ENCODE measurements around the gene TENM3.

Gene TENM3

DNA sequence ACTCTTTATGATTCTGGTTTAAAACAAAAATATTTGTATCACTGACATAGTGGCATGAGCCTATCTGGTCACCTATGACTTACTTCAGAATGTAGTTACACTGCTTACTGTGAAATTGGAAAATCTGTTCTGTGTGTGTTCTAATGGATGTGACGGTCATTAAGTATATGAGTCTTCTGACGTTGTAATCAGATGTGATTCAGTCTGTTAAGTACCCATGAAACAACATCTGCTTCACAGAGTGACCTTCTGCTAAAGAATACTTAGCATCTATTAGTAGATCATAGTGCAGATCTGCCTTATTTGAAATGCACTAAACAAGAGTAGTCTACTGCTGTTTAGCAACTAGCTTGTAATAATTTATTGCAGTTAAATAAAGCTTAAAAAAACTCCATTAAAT is 356.9 kb downstream of the TENM3 start:
- in situ Hi-C loops (cut with MboI; ENCODE audit: low sequenced_read_pairs), result no loop called here

DNA sequence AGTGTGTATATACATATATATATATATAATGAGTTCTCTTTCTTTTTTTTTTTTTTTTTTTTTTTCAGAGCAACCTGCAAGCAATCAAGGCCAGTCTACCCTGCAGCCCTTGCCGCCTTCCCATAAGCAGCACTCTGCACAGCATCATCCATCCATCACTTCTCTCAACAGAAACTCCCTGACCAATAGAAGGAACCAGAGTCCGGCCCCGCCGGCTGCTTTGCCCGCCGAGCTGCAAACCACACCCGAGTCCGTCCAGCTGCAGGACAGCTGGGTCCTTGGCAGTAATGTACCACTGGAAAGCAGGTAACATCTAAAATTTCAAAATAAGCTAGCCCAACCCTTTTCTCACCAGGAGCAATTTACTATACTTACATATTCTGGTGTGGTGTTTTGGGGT is 357.7 kb downstream of the TENM3 start:
- in situ Hi-C loops (cut with MboI; ENCODE audit: low sequenced_read_pairs), result no loop called here

- in situ Hi-C loops (cut with MboI; ENCODE audit: low sequenced_read_pairs), result no loop called here
Observed at GRCh38 chr4:182604161-182604622, 361.0 kb downstream of the TENM3 start.

DNA sequence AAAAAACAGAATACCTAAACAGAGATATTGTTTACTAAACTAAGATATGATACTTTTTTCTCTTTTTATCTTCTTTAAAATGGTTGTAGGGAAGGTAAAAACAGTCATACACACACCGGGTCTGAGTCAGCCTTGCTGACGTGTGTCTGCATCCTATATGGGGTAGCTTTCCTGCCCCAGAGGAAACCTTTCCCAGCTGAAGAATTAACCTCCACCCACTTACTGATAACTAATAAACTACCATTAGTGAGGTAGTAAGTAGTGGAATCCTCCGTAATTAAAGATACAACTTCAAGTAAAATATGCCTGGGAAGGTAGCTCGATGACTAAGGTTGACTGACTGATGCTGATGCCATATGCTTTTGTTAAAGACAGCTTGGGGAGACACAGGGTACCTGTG is 361.8 kb downstream of the TENM3 start:
- in situ Hi-C loops (cut with MboI; ENCODE audit: low sequenced_read_pairs), result no loop called here

- in situ Hi-C loops (cut with MboI; ENCODE audit: low sequenced_read_pairs), result no loop called here
Observed at GRCh38 chr4:182608525-182608924, 365.3 kb downstream of the TENM3 start.

DNA sequence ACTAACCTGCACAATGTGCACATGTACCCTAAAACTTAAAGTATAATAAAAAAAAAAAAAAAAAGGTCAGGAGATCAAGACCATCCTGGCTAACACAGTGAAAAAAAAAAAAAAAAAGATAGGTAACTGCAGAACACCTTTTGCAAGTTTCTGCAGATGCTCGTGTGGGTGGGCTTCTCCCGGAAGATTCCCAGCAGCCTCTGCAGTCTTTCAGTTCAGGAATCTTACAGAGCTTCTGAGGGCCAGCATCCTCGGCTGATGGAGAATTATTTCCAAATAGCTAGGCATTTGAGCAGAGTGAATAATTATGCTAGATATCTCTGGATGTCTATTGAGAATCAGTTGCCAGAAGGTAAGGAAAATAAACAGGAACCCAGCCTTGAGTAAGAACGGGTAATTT is 373.3 kb downstream of the TENM3 start:
- in situ Hi-C loops (cut with MboI; ENCODE audit: low sequenced_read_pairs), result no loop called here

- in situ Hi-C loops (cut with MboI; ENCODE audit: low sequenced_read_pairs), result no loop called here
Observed at GRCh38 chr4:182619660-182620059, 376.5 kb downstream of the TENM3 start.

DNA sequence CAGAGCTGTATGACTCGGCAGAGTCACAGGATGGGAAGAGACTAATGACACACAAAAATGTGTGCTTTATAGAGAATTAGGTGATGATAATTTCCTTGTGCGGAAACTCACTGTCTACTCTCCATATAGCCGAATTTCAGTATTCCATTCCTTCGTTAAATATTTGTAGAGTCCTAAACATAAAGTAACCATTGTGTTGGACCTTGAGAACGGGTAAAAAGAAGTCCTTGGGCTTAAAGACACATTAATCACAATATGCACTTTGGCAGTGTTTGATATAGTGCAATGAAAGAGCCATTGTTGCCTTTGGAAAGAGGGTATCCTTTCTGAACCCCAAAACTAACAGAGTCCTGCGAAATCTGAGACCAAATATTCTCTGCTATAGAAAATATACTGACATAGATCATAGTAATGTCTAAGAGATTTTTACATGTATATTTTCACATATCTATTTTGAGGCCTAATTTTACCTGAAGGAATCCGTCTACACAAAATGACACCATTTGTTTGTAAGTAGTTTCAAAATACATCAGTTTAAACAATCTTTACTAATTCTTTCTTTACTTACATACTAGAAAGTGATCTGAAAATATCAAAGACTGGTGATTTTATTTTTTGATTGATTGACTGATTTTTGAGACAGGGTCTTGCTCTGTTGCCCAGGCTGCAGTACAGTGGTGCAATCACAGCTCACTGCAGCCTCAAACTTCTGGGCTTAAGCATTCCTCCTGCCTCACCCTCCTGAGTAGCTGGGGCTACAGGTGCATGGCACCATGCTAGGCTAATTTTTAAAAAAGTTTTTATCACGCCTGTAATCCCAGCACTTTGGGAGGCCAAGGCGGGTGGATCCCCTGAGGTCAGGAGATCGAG is 377.1 kb downstream of the TENM3 start:
- in situ Hi-C loops (cut with MboI; ENCODE audit: low sequenced_read_pairs), result no loop called here

GRCh38 chr4:182624281-182624680 is 381.1 kb downstream of the TENM3 start:
- in situ Hi-C loops (cut with MboI; ENCODE audit: low sequenced_read_pairs), result no loop called here

DNA sequence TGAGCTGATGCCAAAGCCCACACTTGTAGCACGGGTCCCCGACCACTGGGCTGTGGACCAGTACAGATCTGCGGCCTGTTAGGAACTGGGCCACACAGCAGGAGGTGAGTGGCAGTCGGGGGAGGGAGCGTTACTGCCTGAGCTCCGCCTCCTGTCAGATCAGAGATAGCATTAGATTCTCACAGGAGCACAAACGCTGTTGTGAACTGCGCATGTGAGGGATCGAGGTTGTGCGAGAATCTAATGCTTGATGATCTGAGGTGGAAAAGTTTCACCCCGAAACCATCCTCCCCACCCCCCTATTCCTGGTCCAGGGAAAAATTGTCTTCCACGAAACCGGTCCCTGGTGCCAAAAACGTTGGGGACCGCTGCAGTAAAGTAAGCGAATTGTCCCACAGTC is 382.0 kb downstream of the TENM3 start:
- in situ Hi-C loops (cut with MboI; ENCODE audit: low sequenced_read_pairs), result no loop called here

GRCh38 chr4:182627996-182628395 is 384.8 kb downstream of the TENM3 start:
- in situ Hi-C loops (cut with MboI; ENCODE audit: low sequenced_read_pairs), result no loop called here

DNA sequence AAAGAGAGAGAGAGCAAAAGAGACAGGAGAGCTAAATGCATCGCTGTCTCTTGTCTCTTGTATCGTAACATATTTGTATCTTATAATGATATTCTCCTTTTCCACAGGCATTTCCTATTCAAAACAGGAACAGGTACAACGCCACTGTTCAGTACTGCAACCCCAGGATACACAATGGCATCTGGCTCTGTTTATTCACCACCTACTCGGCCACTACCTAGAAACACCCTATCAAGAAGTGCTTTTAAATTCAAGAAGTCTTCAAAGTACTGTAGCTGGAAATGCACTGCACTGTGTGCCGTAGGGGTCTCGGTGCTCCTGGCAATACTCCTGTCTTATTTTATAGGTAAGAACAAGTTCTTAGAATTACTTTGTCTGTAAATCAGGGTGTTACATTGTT is 385.3 kb downstream of the TENM3 start:
- in situ Hi-C loops (cut with MboI; ENCODE audit: low sequenced_read_pairs), result no loop called here

- in situ Hi-C loops (cut with MboI; ENCODE audit: low sequenced_read_pairs), result no loop called here
Observed at GRCh38 chr4:182629096-182629495, 385.9 kb downstream of the TENM3 start.

GRCh38 chr4:182640491-182640890 is 397.3 kb downstream of the TENM3 start:
- in situ Hi-C loops (cut with MboI; ENCODE audit: low sequenced_read_pairs), result no loop called here

- in situ Hi-C loops (cut with MboI; ENCODE audit: low sequenced_read_pairs), result no loop called here
Observed at GRCh38 chr4:182640932-182641331, 397.7 kb downstream of the TENM3 start.

GRCh38 chr4:182642831-182643230 is 399.6 kb downstream of the TENM3 start:
- in situ Hi-C loops (cut with MboI; ENCODE audit: low sequenced_read_pairs), result no loop called here

GRCh38 chr4:182643801-182644682 is 400.8 kb downstream of the TENM3 start:
- in situ Hi-C loops (cut with MboI; ENCODE audit: low sequenced_read_pairs), result no loop called here

DNA sequence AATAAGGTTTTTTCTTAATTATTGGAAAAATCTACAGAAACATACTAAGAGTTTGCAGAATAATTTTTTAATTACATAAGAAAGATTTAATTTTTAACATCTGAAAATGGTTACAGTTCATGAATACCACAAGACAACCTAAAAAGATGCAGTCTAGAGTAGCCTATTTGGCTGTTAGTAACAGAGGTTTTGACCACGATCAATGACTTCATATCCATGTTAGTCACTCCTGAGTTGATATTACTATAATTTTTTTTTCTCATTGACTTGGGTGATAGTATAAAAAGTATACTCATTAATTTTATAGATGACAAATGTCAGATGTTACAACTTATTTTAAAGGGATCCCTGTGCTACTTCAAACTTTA is 401.5 kb downstream of the TENM3 start:
- in situ Hi-C loops (cut with MboI; ENCODE audit: low sequenced_read_pairs), result no loop called here

DNA sequence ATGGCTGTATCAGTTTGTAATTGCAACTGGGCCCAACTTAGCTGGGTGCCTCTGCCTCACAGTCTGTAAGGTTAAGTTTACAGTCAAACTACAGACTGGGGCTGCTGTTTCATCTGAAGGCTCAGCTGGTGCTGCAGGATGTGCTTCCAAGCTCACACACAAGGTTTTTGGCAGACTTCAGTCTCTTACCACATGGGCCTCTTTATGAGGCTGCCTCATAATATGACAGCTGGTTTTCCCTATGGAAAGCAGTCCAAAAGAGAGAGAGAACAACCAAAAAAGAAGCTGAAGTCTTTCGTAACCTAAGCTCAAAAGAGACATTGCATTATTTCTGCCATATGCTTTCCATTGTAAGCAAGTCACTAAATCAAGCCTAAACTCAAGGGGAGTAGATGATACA is 402.3 kb downstream of the TENM3 start:
- in situ Hi-C loops (cut with MboI; ENCODE audit: low sequenced_read_pairs), result no loop called here

GRCh38 chr4:182647646-182648300 is 404.6 kb downstream of the TENM3 start:
- in situ Hi-C loops (cut with MboI; ENCODE audit: low sequenced_read_pairs), result no loop called here

- in situ Hi-C loops (cut with MboI; ENCODE audit: low sequenced_read_pairs), result no loop called here
Observed at GRCh38 chr4:182648766-182649165, 405.6 kb downstream of the TENM3 start.

All from HL-60/S4 (cell line).